GM21825 (cell line): ENCODE data around the gene CALHM1.

Experiments used
- ATAC-seq: cut with Tn5 transposase; IDR thresholded peaks from one replicate; pipeline ENCODE4 v1.9.1; 2021; ENCODE audit warnings: mild to moderate bottlenecking, moderate library complexity; ENCODE audit not compliant: unreplicated experiment

CALHM1 gene

GRCh38 chr10:103456074-103456660, 2.5 kb downstream of the CALHM1 start:
- no peak for ATAC-seq

- no peak for ATAC-seq
Measured at GRCh38 chr10:103455235-103455634, 3.5 kb downstream of the CALHM1 start.

GRCh38 chr10:103454026-103454425, 4.7 kb downstream of the CALHM1 start:
- no peak for ATAC-seq

- no peak for ATAC-seq
Measured at GRCh38 chr10:103452506-103453230, 6.0 kb downstream of the CALHM1 start.

- peak; percentile 58 for ATAC-seq
Measured at GRCh38 chr10:103451831-103452505, 6.7 kb downstream of the CALHM1 start, which contains the start of gene CALHM2. Gene CALHM2, minus strand, starts transcription at chr10:103452370. Its CDS starts 2,429 bp downstream, at chr10:103449941.

GRCh38 chr10:103451091-103451813, 7.4 kb downstream of the CALHM1 start:
- ATAC-seq, result no peak

- no peak for ATAC-seq
Measured at GRCh38 chr10:103450201-103450695, 8.5 kb downstream of the CALHM1 start.

GRCh38 chr10:103449208-103450144, 9.2 kb downstream of the CALHM1 start:
- no peak for ATAC-seq

- no peak for ATAC-seq
Measured at GRCh38 chr10:103448746-103449145, 10.0 kb downstream of the CALHM1 start.

- no peak for ATAC-seq
Measured at GRCh38 chr10:103447187-103447586, 11.5 kb downstream of the CALHM1 start.

GRCh38 chr10:103445767-103446567, 12.7 kb downstream of the CALHM1 start:
- ATAC-seq, result no peak

- no peak for ATAC-seq
Measured at GRCh38 chr10:103445366-103445765, 13.3 kb downstream of the CALHM1 start.

- ATAC-seq, result no peak
Measured at GRCh38 chr10:103444478-103444877, 14.2 kb downstream of the CALHM1 start.

- no peak for ATAC-seq
Measured at GRCh38 chr10:103443475-103444185, 15.1 kb downstream of the CALHM1 start.

- no peak for ATAC-seq
Measured at GRCh38 chr10:103442031-103442461, 16.7 kb downstream of the CALHM1 start.

GRCh38 chr10:103441611-103442010, 17.1 kb downstream of the CALHM1 start:
- no peak for ATAC-seq

GRCh38 chr10:103441206-103441605, 17.5 kb downstream of the CALHM1 start:
- ATAC-seq, result no peak

- no peak for ATAC-seq
Measured at GRCh38 chr10:103440416-103440815, 18.3 kb downstream of the CALHM1 start.

GRCh38 chr10:103439776-103440175, 18.9 kb downstream of the CALHM1 start:
- no peak for ATAC-seq
